ENCODE data around the gene ABCD4. TPM values are rescaled to one million over a fixed set of nuclear protein-coding genes. Genes with fewer than 3 reads are reported as not detected.

ABCD4 gene
- polyA plus RNA-seq, 1 donor (not counting 4 experiments of a cell fraction or from before 2014, with no cell fraction given) = 12.9 TPM

- no peak for DNase-seq (ENCODE audit: low read depth, low spot score)
- no peak overlapping the region for H3K27ac ChIP-seq (ENCODE audit: control insufficient read depth, insufficient read depth, low read length)
These were observed 45.0 kb upstream of the ABCD4 start for GRCh38 chr14:74347795-74348100.

GRCh38 chr14:74347097-74347794 lies 44.5 kb upstream of the ABCD4 start:
- no peak for FAIRE-seq
- H3K4me3 ChIP-seq (ENCODE audit: control insufficient read depth in 2 of 3, extremely low read depth in 1 of 3, insufficient read depth in 2 of 3, low read depth in 1 of 3, low read length in 3 of 3) = no peak overlapping the region

More at GRCh38 chr14:74347795-74348100, 45.0 kb upstream of the ABCD4 start:
- no peak overlapping the region for H3K4me2 ChIP-seq (ENCODE audit: control insufficient read depth, extremely low read depth, insufficient read depth, low read depth, low read length)
- TF ChIP-seq EZH2 (IDR thresholded peaks at IDR 0.05; ENCODE audit: low read length) = no peak
- no peak for TF ChIP-seq CTCF (optimal IDR thresholded peaks at IDR 0.05 in 1 of 3, IDR thresholded peaks at IDR 0.05 in 1 of 3, conservative IDR thresholded peaks at IDR 0.05 in 1 of 3; ENCODE audit: extremely low read depth in 1 of 3, insufficient read depth in 2 of 3, low read length in 3 of 3)
- H4K20me1 ChIP-seq (ENCODE audit: control insufficient read depth, extremely low read depth, insufficient read depth, low read length) = no peaks in the 10 kb centered on the region
- H3K36me3 ChIP-seq (ENCODE audit: control insufficient read depth in 2 of 2, extremely low read depth in 1 of 2, insufficient read depth in 2 of 2, low read length in 2 of 2) = no peaks in the 10 kb centered on the region
- no peaks in the 10 kb centered on the region for H3K4me1 ChIP-seq (ENCODE audit: control insufficient read depth, extremely low read depth, insufficient read depth, low read length)
- peaks cover 19% of the 10 kb centered on the region for H3K27me3 ChIP-seq (ENCODE audit: control insufficient read depth, extremely low read depth, insufficient read depth, low read length)
- no peak overlapping the region for H2AFZ ChIP-seq (ENCODE audit: control insufficient read depth, low read length)
- H3K9me1 ChIP-seq (ENCODE audit: control insufficient read depth, extremely low read depth, insufficient read depth, low read length) = no peaks in the 10 kb centered on the region
- H3K4me3 ChIP-seq (ENCODE audit: control insufficient read depth in 2 of 3, extremely low read depth in 1 of 3, insufficient read depth in 2 of 3, low read depth in 1 of 3, low read length in 3 of 3) = no peak overlapping the region
- H3K79me2 ChIP-seq (ENCODE audit: control insufficient read depth, insufficient read depth, low read length) = no peaks in the 10 kb centered on the region
- no peaks in the 10 kb centered on the region for H3K9me3 ChIP-seq (ENCODE audit: control insufficient read depth, low read depth, low read length)
- no peak overlapping the region for H3K9ac ChIP-seq (ENCODE audit: control insufficient read depth, extremely low read depth, insufficient read depth, low read length)
- no peak for FAIRE-seq
- dilution Hi-C loops (cut with MboI; ENCODE audit: extremely low pct_ligation_motif_present, low sequenced_read_pairs) = no loop called here

More at GRCh38 chr14:74347097-74347794, 44.5 kb upstream of the ABCD4 start:
- no peaks in the 10 kb centered on the region for H3K9me1 ChIP-seq (ENCODE audit: control insufficient read depth, extremely low read depth, insufficient read depth, low read length)
- dilution Hi-C loops (cut with MboI; ENCODE audit: extremely low pct_ligation_motif_present, low sequenced_read_pairs) = no loop called here
- no peaks in the 10 kb centered on the region for H3K36me3 ChIP-seq (ENCODE audit: control insufficient read depth in 2 of 2, extremely low read depth in 1 of 2, insufficient read depth in 2 of 2, low read length in 2 of 2)
- peaks cover 19% of the 10 kb centered on the region for H3K27me3 ChIP-seq (ENCODE audit: control insufficient read depth, extremely low read depth, insufficient read depth, low read length)
- H3K4me2 ChIP-seq (ENCODE audit: control insufficient read depth, extremely low read depth, insufficient read depth, low read depth, low read length) = no peak overlapping the region
- no peaks in the 10 kb centered on the region for H3K9me3 ChIP-seq (ENCODE audit: control insufficient read depth, low read depth, low read length)
- no peak for DNase-seq (ENCODE audit: low read depth, low spot score)
- H3K79me2 ChIP-seq (ENCODE audit: control insufficient read depth, insufficient read depth, low read length) = no peaks in the 10 kb centered on the region
- H4K20me1 ChIP-seq (ENCODE audit: control insufficient read depth, extremely low read depth, insufficient read depth, low read length) = no peaks in the 10 kb centered on the region
- H3K4me1 ChIP-seq (ENCODE audit: control insufficient read depth, extremely low read depth, insufficient read depth, low read length) = no peaks in the 10 kb centered on the region
- TF ChIP-seq CTCF (optimal IDR thresholded peaks at IDR 0.05 in 1 of 3, IDR thresholded peaks at IDR 0.05 in 1 of 3, conservative IDR thresholded peaks at IDR 0.05 in 1 of 3; ENCODE audit: extremely low read depth in 1 of 3, insufficient read depth in 2 of 3, low read length in 3 of 3) = no peak
- no peak for TF ChIP-seq EZH2 (IDR thresholded peaks at IDR 0.05; ENCODE audit: low read length)
- no peak overlapping the region for H2AFZ ChIP-seq (ENCODE audit: control insufficient read depth, low read length)
- no peak overlapping the region for H3K27ac ChIP-seq (ENCODE audit: control insufficient read depth, insufficient read depth, low read length)
- H3K9ac ChIP-seq (ENCODE audit: control insufficient read depth, extremely low read depth, insufficient read depth, low read length) = no peak overlapping the region
